HG02763 (cell line): ENCODE measurements around the gene ABHD12B.
A peak's percentile ranks its signal among the peaks of the same experiment; 100 is the strongest.
"Not testable (repeated sequence)": the region's sequence is repeated elsewhere in the genome, so short reads cannot be mapped to it uniquely, and the experiment has no call there.

Experiments
- ATAC-seq: cut with Tn5 transposase; IDR thresholded peaks from one replicate; pipeline ENCODE4 v1.9.1; 2021; ENCODE audit warnings: mild to moderate bottlenecking, moderate library complexity; ENCODE audit not compliant: unreplicated experiment

ABHD12B gene

GRCh38 chr14:50932156-50932555 is 60.3 kb downstream of the ABHD12B start:
- ATAC-seq = no peak

GRCh38 chr14:50932592-50933495 is 61.0 kb downstream of the ABHD12B start:
- no peak for ATAC-seq

- ATAC-seq = no peak
Observed at GRCh38 chr14:50935126-50936015, 63.5 kb downstream of the ABHD12B start.

GRCh38 chr14:50936016-50936340 is 64.1 kb downstream of the ABHD12B start:
- no peak for ATAC-seq

GRCh38 chr14:50936882-50937281 is 65.0 kb downstream of the ABHD12B start:
- ATAC-seq = no peak

GRCh38 chr14:50937325-50937724 is 65.5 kb downstream of the ABHD12B start:
- ATAC-seq = no peak

GRCh38 chr14:50937800-50938199 is 65.9 kb downstream of the ABHD12B start:
- no peak for ATAC-seq

- ATAC-seq = no peak
Observed at GRCh38 chr14:50941151-50941550, 69.3 kb downstream of the ABHD12B start.

GRCh38 chr14:50941638-50942037 is 69.8 kb downstream of the ABHD12B start:
- not testable (repeated sequence) for ATAC-seq

- no peak for ATAC-seq
Observed at GRCh38 chr14:50943261-50943942, 71.5 kb downstream of the ABHD12B start.

- peak; percentile 50 for ATAC-seq
Observed at GRCh38 chr14:50943943-50944646, 72.2 kb downstream of the ABHD12B start, which contains the start of gene PYGL. Gene PYGL (minus strand): TSS chr14:50944483. CDS start chr14:50944403, 80 bp downstream.

GRCh38 chr14:50944647-50945413 is 73.0 kb downstream of the ABHD12B start:
- ATAC-seq = no peak

GRCh38 chr14:50946234-50946935 is 74.5 kb downstream of the ABHD12B start:
- ATAC-seq = no peak

GRCh38 chr14:50947446-50947845 is 75.6 kb downstream of the ABHD12B start:
- no peak for ATAC-seq

- no peak for ATAC-seq
Observed at GRCh38 chr14:50948205-50948604, 76.4 kb downstream of the ABHD12B start.

- ATAC-seq = no peak
Observed at GRCh38 chr14:50951032-50951431, 79.2 kb downstream of the ABHD12B start.

- ATAC-seq = no peak
Observed at GRCh38 chr14:50953502-50953901, 81.6 kb downstream of the ABHD12B start.
